Measurements from ENCODE around the gene DARS1.

GRCh38 chr2:135948642-135949355, 36.6 kb downstream of the DARS1 start:
- no peak for TF ChIP-seq POLR2A (IDR thresholded peaks at IDR 0.05)
- TF ChIP-seq CTCF (IDR thresholded peaks at IDR 0.05) = no peak
